Uterus (tissue), 4 donors: ENCODE results near the gene SETD9. TPM values are rescaled to one million over a fixed set of nuclear protein-coding genes. Genes with fewer than 3 reads are reported as not detected.

Source experiments
- DNase-seq, 2 donors: peaks; one replicate each; pipeline ENCODE4 v3.0.0-alpha.2; 2019 to 2020
- H3K27ac ChIP-seq, 2 donors: fragments of 200-600 bp; sonication (generic); 1 replicate in 1 of 2; 2 replicates in 1 of 2; pipeline ENCODE4 v1.5.1; 2016 to 2018
- H3K27me3 ChIP-seq, 2 donors: fragments of 200-600 bp; sonication (generic); one replicate each; pipeline ENCODE4 v1.5.1; 2018 to 2019; ENCODE audit warnings: control low read depth in 1 of 2
- H3K36me3 ChIP-seq, 2 donors: fragments of 200-600 bp; sonication (generic); one replicate each; pipeline ENCODE4 v1.5.1; 2019; ENCODE audit warnings: control low read depth in 1 of 2
- H3K4me1 ChIP-seq, 2 donors: fragments of 200-600 bp; sonication (generic); one replicate each; pipeline ENCODE4 v1.5.1; 2018 to 2019; ENCODE audit warnings: control low read depth in 1 of 2
- H3K4me3 ChIP-seq, 2 donors: fragments of 200-600 bp; sonication (generic); 1 replicate in 1 of 2; 2 replicates in 1 of 2; pipeline ENCODE4 v1.5.1; 2018 to 2019; ENCODE audit warnings: mild to moderate bottlenecking in 1 of 2
- H3K9me3 ChIP-seq, 2 donors: fragments of 200-600 bp; sonication (generic); one replicate each; pipeline ENCODE4 v1.5.1; 2019; ENCODE audit warnings: control low read depth in 1 of 2
- CTCF ChIP-seq, 4 experiments: fragments of 200-600 bp in 2 of 4; fragments of 450-650 bp in 2 of 4; sonication (generic) in 2 of 4; IDR thresholded peaks; one replicate each; pipeline ENCODE4 v1.5.1; 2016 to 2019; ENCODE audit warnings: antibody characterized with exemption in 4 of 4, mild to moderate bottlenecking in 2 of 4, moderate library complexity in 1 of 4
- POLR2A ChIP-seq, 2 donors: fragments of 450-650 bp; IDR thresholded peaks; one replicate each; pipeline ENCODE4 v1.6.1; 2016; ENCODE audit warnings: antibody characterized with exemption in 2 of 2, mild to moderate bottlenecking in 1 of 2, moderate library complexity in 1 of 2
- intact Hi-C: fragments of 100-400 bp; cut with DNase I; formaldehyde crosslinking; loops from one replicate; pipeline ENCODE4 v1.15.1; 2023; ENCODE audit warnings: low total_unique reads
- total RNA-seq, 4 donors: library from RNA; depleted of rRNA in 3 of 4; stranded (reverse); fragments of >200 nt in 3 of 4; gene quantifications; one replicate each; pipeline versions ENCODE4 v1.1.0 to v1.2.4, GENCODE V29; 2014 to 2023
- donor health status: DM: yes; HTN: yes; CAD: no.

SETD9 gene
- total RNA-seq = 1 to 10 TPM; 1.5 to 7.2 (median 3.1) TPM

- Histone ChIP-seq H3K27me3 (no peaks in the 10 kb centered on the region), H3K4me1 (no peaks in the 10 kb centered on the region), H3K36me3 (no peaks in the 10 kb centered on the region), H3K27ac (peak within 1 kb of the TSS; percentile 87 to 95), H3K4me3 (peak within 1 kb of the TSS; percentile 55 to 71), H3K9me3 (no peaks in the 10 kb centered on the region)
- TF ChIP-seq POLR2A (IDR thresholded peaks at IDR 0.05) (peak; percentile 38 to 75), CTCF (IDR thresholded peaks at IDR 0.05) (no peak)
- peak; percentile 98 to 99 for DNase-seq
- intact Hi-C loops = no loop called here
Measured at GRCh38 chr5:56909294-56910209, at the start of gene SETD9. SETD9 (plus strand) TSS chr5:56909596; CDS start chr5:56909646, 50 bp downstream.

- Histone ChIP-seq H3K27ac (no peak overlapping the region), H3K9me3 (no peaks in the 10 kb centered on the region), H3K27me3 (no peaks in the 10 kb centered on the region), H3K4me1 (no peaks in the 10 kb centered on the region), H3K36me3 (no peaks in the 10 kb centered on the region), H3K4me3 (no peak overlapping the region)
- intact Hi-C loops = no loop called here
- no peak for DNase-seq
- TF ChIP-seq CTCF (IDR thresholded peaks at IDR 0.05) (no peak), POLR2A (IDR thresholded peaks at IDR 0.05) (no peak)
Measured at GRCh38 chr5:56861893-56862485, 47.4 kb upstream of the SETD9 start.

- Histone ChIP-seq H3K27me3 (no peaks in the 10 kb centered on the region), H3K4me1 (no peaks in the 10 kb centered on the region), H3K4me3 (no peak overlapping the region), H3K9me3 (no peaks in the 10 kb centered on the region), H3K36me3 (no peaks in the 10 kb centered on the region), H3K27ac (no peak overlapping the region)
- DNase-seq = no peak
- intact Hi-C loops = no loop called here
- TF ChIP-seq CTCF (IDR thresholded peaks at IDR 0.05) (no peak), POLR2A (IDR thresholded peaks at IDR 0.05) (no peak)
Measured at GRCh38 chr5:56862909-56863308, 46.5 kb upstream of the SETD9 start.

GRCh38 chr5:56871777-56872176 lies 37.6 kb upstream of the SETD9 start:
- Histone ChIP-seq H3K36me3 (no peaks in the 10 kb centered on the region), H3K27me3 (no peaks in the 10 kb centered on the region), H3K4me1 (no peaks in the 10 kb centered on the region), H3K27ac (no peak overlapping the region), H3K4me3 (no peak overlapping the region), H3K9me3 (no peaks in the 10 kb centered on the region)
- no peak for DNase-seq
- intact Hi-C loops = no loop called here
- TF ChIP-seq CTCF (IDR thresholded peaks at IDR 0.05) (no peak), POLR2A (IDR thresholded peaks at IDR 0.05) (no peak)

GRCh38 chr5:56873056-56873455 lies 36.3 kb upstream of the SETD9 start:
- H3K27ac ChIP-seq = no peak overlapping the region
- no peak for DNase-seq
- H3K4me1 ChIP-seq = no peaks in the 10 kb centered on the region
- no peak for TF ChIP-seq POLR2A (IDR thresholded peaks at IDR 0.05)
- no peak for TF ChIP-seq CTCF (IDR thresholded peaks at IDR 0.05)
- intact Hi-C loops = no loop called here
- no peaks in the 10 kb centered on the region for H3K9me3 ChIP-seq
- H3K4me3 ChIP-seq = no peak overlapping the region
- no peaks in the 10 kb centered on the region for H3K27me3 ChIP-seq
- H3K36me3 ChIP-seq = no peaks in the 10 kb centered on the region
